Measurements from ENCODE around the gene KIRREL3.

Gene KIRREL3

GRCh38 chr11:126732981-126733380, 267.6 kb downstream of the KIRREL3 start:
- DNase-seq, result no peak

- no peak for DNase-seq
Measured at GRCh38 chr11:126731576-126732142, 268.9 kb downstream of the KIRREL3 start.

- no peak for DNase-seq
Measured at GRCh38 chr11:126727381-126727780, 273.2 kb downstream of the KIRREL3 start.

GRCh38 chr11:126725521-126725920, 275.0 kb downstream of the KIRREL3 start:
- no peak for DNase-seq

GRCh38 chr11:126725043-126725442, 275.5 kb downstream of the KIRREL3 start:
- DNase-seq, result no peak

- DNase-seq, result no peak
Measured at GRCh38 chr11:126723665-126724045, 276.9 kb downstream of the KIRREL3 start.

- no peak for DNase-seq
Measured at GRCh38 chr11:126722956-126723664, 277.5 kb downstream of the KIRREL3 start.

- DNase-seq, result no peak
Measured at GRCh38 chr11:126722006-126722736, 278.4 kb downstream of the KIRREL3 start.

- no peak for DNase-seq
Measured at GRCh38 chr11:126720539-126721235, 279.9 kb downstream of the KIRREL3 start.

- DNase-seq, result no peak
Measured at GRCh38 chr11:126719740-126720139, 280.8 kb downstream of the KIRREL3 start.

GRCh38 chr11:126718276-126718675, 282.3 kb downstream of the KIRREL3 start:
- no peak for DNase-seq

GRCh38 chr11:126716456-126717083, 284.0 kb downstream of the KIRREL3 start:
- DNase-seq, result peak; percentile 32

GRCh38 chr11:126713806-126714205, 286.8 kb downstream of the KIRREL3 start:
- no peak for DNase-seq

GRCh38 chr11:126711977-126712625, 288.5 kb downstream of the KIRREL3 start:
- no peak for DNase-seq

- no peak for DNase-seq
Measured at GRCh38 chr11:126710804-126711399, 289.7 kb downstream of the KIRREL3 start.

- DNase-seq, result no peak
Measured at GRCh38 chr11:126707498-126707897, 293.1 kb downstream of the KIRREL3 start.

GRCh38 chr11:126704096-126704495, 296.5 kb downstream of the KIRREL3 start:
- DNase-seq, result no peak

- no peak for DNase-seq
Measured at GRCh38 chr11:126703662-126704061, 296.9 kb downstream of the KIRREL3 start.

GRCh38 chr11:126702987-126703386, 297.6 kb downstream of the KIRREL3 start:
- no peak for DNase-seq

GRCh38 chr11:126702165-126702720, 298.3 kb downstream of the KIRREL3 start:
- no peak for DNase-seq

GRCh38 chr11:126701520-126701897, 299.1 kb downstream of the KIRREL3 start:
- DNase-seq, result no peak

All from T-helper 9 cell (primary cell).